ENCODE data around the gene ZNF536.

- TF ChIP-seq NFYB (CRISPR knock-in tag; IDR thresholded peaks at IDR 0.05) (no peak), ZNF501 (CRISPR knock-in tag; IDR thresholded peaks at IDR 0.05) (no peak), HNRNPLL (IDR thresholded peaks at IDR 0.05; ENCODE audit: low read depth, low read length, poor library complexity, severe bottlenecking) (no peak), CTCF (CRISPR knock-in tag; IDR thresholded peaks at IDR 0.05) (no peak)
Measured at GRCh38 chr19:30369833-30370232, 2.4 kb upstream of the ZNF536 start.
